GM04503 (cell line): Measurements from ENCODE around the gene SLIT3.

Experiments used
- DNase-seq: peaks from one replicate; pipeline ENCODE4 v3.0.0-alpha.2; 2012; ENCODE audit warnings: low read depth

SLIT3 gene

DNA sequence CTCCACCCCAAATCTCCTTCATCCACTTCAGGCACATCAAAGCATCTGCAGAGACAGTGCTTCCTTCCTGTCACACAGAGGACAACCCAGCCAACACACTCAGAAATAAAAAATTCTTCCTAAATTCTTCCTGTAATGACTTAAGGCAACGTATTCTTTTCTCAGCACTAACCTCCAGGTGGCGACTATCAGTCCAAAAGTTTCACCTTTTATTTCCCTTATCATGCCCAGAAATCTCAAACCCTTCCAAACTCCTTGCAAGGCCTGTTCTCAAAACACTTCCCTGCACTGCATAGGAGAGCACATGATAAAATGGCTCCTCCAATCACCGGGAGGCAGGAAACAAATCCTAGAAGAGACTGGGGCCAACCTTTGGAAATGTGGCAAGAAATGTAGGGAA, 35.1 kb downstream of the SLIT3 start:
- no peak for DNase-seq

GRCh38 chr5:169263591-169263990, 37.3 kb downstream of the SLIT3 start:
- DNase-seq: no peak

GRCh38 chr5:169260896-169261569, 39.9 kb downstream of the SLIT3 start:
- no peak for DNase-seq

DNA sequence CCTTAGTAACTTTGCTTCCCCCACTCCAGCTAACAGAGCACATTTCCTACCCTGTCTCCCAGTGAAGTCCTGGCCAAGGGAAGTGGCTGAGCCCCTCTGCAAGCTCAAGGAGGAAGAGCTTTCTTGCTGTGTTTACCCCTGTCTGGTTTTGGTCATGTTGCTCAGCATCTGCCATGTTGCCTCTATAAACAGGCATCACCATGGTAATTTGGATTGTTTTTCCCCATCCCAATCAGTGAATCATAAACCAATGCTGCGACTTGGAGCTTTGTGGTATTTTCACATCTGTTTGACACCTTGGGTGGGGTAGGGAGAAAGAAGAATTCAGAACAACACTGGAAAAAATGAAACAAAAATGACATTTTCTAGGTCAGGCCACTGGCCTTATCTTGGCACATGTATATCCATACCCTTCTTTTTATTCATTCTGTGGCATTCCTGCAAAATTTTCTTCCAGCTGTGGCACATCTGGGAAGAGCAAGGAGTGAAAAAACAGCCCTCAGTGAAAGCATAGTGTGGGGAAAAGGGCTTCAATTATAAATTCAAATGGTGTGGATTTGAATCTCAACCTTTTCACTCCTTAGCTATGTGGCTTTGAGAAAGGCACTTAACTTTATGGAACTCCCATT, 42.5 kb downstream of the SLIT3 start:
- peak; percentile 96 for DNase-seq

DNA sequence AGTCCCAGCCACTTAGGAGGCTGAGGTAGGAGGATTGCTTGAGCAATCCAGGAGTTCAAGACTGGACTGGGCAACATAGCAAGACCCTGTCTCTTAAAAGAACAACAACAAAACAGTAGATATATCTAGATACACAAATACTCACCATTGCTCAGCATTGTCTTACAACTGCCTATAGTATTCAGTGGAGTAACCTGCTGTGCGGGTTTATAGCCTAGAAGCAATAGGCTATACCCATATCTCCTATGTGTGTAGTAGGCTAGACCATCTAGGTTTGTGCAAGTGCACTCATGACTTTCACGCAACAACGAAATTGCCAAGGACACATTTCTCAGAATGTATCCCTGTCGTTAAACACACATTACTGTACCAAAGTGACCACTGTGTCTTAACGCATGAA, 44.7 kb downstream of the SLIT3 start:
- no peak for DNase-seq

DNA sequence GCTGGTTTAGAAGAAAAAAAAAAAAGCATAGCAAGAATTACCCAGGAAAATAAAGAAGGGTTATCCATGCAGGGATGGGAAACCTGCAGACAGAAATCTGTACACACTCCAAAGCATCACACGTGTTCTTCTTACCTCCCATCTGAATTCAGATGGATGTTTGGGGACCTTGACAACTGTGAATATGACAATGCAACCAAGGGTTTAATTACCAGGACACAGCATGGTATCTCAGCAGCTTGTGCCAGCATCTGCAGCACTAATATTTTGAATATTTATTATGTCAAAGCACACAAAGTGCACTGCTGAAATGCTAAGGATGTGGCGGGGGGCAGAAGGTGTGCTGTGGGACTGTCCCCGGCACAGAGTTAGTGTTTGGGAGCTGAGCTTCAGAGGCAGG, 47.9 kb downstream of the SLIT3 start:
- DNase-seq: no peak

- peak; percentile 41 for DNase-seq
These were observed 49.4 kb downstream of the SLIT3 start for GRCh38 chr5:169251333-169252084.

DNA sequence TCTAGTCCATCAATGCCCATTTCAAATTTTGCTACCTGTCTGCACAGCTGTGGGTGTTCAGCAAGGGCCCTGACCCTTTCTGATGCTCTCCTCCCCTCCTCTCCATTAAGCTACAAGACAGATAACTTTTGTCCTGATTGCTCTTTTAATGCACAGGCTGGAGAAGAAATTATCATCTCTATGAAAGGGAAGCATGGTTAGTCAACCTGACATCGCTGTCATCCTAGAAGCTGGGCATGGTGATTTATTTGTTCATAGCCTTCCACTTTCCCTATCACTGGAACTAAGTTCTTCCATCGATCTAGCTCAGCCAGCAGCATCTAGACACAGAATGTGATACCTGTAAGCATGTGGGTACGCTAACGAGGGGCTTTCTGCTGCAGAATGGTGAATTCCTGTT, 50.1 kb downstream of the SLIT3 start:
- DNase-seq: no peak

DNA sequence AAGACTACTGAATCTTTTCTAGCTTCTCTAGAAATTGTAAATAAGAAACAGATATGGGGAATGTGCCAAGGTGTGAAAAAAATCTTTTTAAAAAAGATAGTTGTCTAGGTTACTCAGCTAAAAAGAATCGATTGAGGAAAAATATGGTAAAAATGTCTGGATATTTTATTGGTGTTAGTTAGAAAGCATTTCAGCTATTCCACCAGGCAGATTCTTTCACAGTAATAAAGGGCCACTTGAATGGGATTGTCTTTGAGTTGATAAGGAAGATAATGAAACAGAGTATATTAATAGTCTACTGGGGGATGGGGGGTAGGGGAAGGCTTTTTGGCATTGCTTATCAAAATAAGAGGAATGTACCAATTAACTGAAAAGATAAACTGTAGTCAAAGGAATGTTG, 51.9 kb downstream of the SLIT3 start:
- DNase-seq: peak; percentile 73

DNA sequence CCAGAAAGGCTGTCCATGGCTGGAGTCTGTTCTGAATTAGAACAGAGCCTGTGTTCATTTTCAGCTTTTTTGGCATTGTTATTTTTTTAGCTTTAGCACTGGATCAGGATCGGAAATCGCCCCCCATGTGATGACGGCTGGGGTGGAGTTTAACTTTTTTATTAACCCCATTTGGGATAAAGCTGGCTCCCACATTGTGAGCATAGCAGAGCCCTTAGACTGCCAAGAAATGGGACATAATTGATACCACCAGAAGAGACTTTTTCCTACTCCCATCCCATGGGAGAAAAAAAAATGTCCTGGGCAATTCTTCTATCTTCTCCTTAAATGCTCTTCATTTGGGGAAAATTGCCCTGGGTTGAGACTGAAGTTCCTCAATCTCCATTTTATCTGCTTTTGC, 52.4 kb downstream of the SLIT3 start:
- DNase-seq: no peak

DNA sequence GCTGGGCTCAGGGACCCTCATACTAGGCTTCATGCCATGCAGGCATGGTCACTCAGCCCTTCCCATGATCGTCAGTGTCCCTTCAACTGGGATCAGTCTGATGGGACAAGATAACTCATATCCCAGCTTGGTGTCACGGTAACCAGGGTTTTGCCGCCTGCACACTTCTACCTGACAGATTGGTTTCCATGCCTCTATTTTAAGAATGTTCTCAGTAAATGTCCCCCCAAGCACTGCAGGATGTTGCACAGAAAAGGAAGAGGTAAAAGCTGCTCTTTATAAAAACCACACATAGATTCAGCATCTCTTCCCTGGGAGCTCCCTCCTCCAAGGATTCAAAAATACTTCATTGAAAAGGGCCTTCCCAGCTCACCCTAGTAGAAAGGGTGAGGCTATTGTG, 56.1 kb downstream of the SLIT3 start:
- no peak for DNase-seq

GRCh38 chr5:169243651-169244422, 57.1 kb downstream of the SLIT3 start:
- DNase-seq: no peak

- no peak for DNase-seq
These were observed 58.1 kb downstream of the SLIT3 start for GRCh38 chr5:169242849-169243186.

GRCh38 chr5:169242175-169242848, 58.6 kb downstream of the SLIT3 start:
- no peak for DNase-seq

DNA sequence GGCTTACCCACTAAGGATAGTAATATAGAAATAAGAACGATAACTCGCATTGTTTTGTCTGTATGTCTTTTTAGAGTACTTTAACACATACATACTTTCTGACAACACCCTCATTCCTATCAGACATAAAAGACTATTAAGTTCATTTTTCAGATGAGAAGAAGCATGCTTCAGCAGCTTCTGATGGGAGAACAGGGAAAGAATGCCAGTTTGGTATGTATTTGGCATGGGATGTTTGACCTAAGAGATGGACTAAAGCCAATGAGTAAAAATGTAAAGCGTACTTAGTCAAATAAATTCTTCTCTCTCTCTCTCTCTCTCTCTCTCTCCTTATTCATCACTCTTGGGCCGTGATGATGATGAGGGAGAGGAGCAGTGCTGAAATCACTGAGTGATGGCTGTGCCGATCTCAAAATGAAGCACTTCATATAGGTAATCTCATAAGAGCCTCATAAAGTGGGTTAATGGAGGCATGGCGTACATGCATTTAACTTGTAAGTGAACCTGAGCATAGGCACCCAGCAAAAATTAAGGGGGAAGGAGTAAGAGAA, 71.5 kb downstream of the SLIT3 start:
- no peak for DNase-seq

GRCh38 chr5:169226895-169227294, 74.0 kb downstream of the SLIT3 start:
- no peak for DNase-seq

- DNase-seq: no peak
These were observed 75.0 kb downstream of the SLIT3 start for GRCh38 chr5:169225830-169226356.

DNA sequence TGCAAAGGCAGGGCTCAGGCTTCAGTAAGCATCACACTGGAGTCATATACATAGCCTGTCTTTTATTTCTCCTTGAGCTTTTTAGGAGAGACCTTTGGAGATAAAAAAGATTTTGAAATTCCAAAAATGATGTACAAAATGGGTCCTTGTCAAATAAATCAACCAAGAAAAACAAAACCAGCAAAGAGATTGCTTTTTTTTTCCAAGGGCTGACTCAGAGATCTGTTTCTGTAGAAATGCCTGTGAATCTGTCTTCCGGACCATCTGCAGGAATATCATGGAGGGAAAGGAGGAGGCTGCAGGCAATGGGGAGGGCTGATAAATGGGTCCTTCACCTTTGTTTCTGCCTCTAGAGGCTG, 77.4 kb downstream of the SLIT3 start:
- DNase-seq: peak; percentile 42

DNA sequence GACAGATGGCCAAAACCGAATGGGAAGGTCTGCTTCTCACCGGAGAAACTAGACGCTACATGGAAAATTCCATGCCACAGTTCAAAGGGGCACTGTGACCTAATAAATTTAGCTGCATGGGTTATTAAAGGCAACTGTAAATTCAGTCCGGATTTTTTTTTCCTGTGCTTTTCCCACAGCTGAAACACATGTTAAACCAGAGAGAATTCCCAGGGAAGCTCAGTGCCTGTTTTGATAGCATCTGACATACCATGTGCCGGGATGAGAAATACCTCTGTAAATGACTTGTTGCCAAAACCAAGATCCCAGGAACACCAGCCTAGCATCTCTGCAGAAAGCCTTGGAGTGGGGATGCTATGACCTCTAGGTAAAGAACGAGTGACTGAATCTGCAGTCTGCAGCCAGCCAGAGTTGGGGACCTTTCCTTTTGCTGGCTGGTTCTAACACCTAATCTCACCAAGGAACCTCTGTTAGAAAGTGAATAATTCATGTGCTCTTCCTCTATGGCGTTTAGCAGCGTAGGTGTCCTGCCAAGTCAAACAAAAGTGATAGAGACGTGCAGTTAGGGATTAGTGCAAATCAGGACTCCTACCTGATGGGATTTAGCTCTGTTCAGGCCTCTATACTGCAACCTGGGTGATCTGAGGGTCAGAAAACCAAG, 77.9 kb downstream of the SLIT3 start:
- DNase-seq: no peak

DNA sequence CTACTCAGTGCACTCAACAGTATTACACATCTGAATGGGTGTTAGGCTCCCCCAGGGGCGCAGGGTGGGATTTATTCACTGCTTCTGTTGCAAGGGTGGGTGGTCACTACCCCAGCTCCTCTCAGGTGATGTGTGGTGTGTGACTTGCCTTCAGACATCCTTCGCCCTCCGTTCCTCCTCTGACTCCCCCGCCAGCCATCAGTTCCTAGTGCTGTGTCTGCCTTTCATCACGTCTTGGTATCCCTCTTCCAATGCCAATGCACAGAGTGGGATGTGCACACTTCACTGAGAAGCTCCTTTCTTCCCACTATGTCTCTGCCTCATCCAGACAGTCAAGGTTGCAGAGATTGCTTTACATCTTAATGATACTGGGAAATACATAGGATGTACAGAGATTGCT, 79.4 kb downstream of the SLIT3 start:
- no peak for DNase-seq

GRCh38 chr5:169219961-169220360, 81.0 kb downstream of the SLIT3 start:
- DNase-seq: no peak
